ENCODE data around the gene KAZALD1. TPM values are rescaled to one million over a fixed set of nuclear protein-coding genes. Genes with fewer than 3 reads are reported as not detected.

KAZALD1 gene
- total RNA-seq, 1 experiment from 2014 or later = 12.5 TPM

- H3K36me3 ChIP-seq (ENCODE audit: insufficient read depth, low read length, poor library complexity, severe bottlenecking) = no peaks in the 10 kb centered on the region
- CTCF ChIA-PET = interaction anchor here (0.8 to 1.0 kb wide), 4 partner anchors 10 to 123 kb away, joined by 3 to 11 read pairs (median 6); partner anchors contain the start of genes PDZD7 and SFXN3
- no peaks in the 10 kb centered on the region for H3K9me3 ChIP-seq (ENCODE audit: low read depth, low read length, poor library complexity, severe bottlenecking)
- peak; percentile 88 for DNase-seq (ENCODE audit: low spot score)
- H3K4me1 ChIP-seq (ENCODE audit: insufficient read depth, low read length, poor library complexity, severe bottlenecking) = no peaks in the 10 kb centered on the region
- POLR2A ChIA-PET (ENCODE audit: low non-redundant PET) = no interaction called here
- peak; percentile 92 for TF ChIP-seq CTCF (conservative IDR thresholded peaks at IDR 0.05; ENCODE audit: low read depth, low read length)
- no peak for TF ChIP-seq EZH2 (IDR thresholded peaks at IDR 0.05; ENCODE audit: borderline replicate concordance, low read depth, low read length, poor library complexity, severe bottlenecking)
- no peak overlapping the region for H3K4me3 ChIP-seq (ENCODE audit: low read depth, low read length, poor library complexity, severe bottlenecking)
- H3K27ac ChIP-seq (ENCODE audit: low read depth, low read length, poor library complexity, severe bottlenecking) = no peak overlapping the region
- no peaks in the 10 kb centered on the region for H3K27me3 ChIP-seq (replicated peaks; ENCODE audit: insufficient read depth, low read depth, low read length, poor library complexity)
- BruUV-seq (replicated peaks) = no TSS peak
- intact Hi-C loops (cut with micrococcal nuclease; ENCODE audit: unreplicated experiment) = no loop called here
These were observed 43.0 kb upstream of the KAZALD1 start for GRCh38 chr10:101018600-101019439.

GRCh38 chr10:101019440-101019703 lies 42.4 kb upstream of the KAZALD1 start:
- no TSS peak for BruUV-seq (replicated peaks)

GRCh38 chr10:101020427-101021075 lies 41.2 kb upstream of the KAZALD1 start:
- Histone ChIP-seq H3K4me3 (ENCODE audit: low read depth, low read length, poor library complexity, severe bottlenecking) (no peak overlapping the region), H3K4me1 (ENCODE audit: insufficient read depth, low read length, poor library complexity, severe bottlenecking) (no peaks in the 10 kb centered on the region), H3K36me3 (ENCODE audit: insufficient read depth, low read length, poor library complexity, severe bottlenecking) (no peaks in the 10 kb centered on the region), H3K9me3 (ENCODE audit: low read depth, low read length, poor library complexity, severe bottlenecking) (no peaks in the 10 kb centered on the region), H3K27me3 (replicated peaks; ENCODE audit: insufficient read depth, low read depth, low read length, poor library complexity) (no peaks in the 10 kb centered on the region), H3K27ac (ENCODE audit: low read depth, low read length, poor library complexity, severe bottlenecking) (no peak overlapping the region)
- intact Hi-C loops (cut with micrococcal nuclease; ENCODE audit: unreplicated experiment) = no loop called here
- POLR2A ChIA-PET (ENCODE audit: low non-redundant PET) = no interaction called here
- no peak for DNase-seq (ENCODE audit: low spot score)
- no TSS peak for BruUV-seq (replicated peaks)
- TF ChIP-seq EZH2 (IDR thresholded peaks at IDR 0.05; ENCODE audit: borderline replicate concordance, low read depth, low read length, poor library complexity, severe bottlenecking) = no peak
- CTCF ChIA-PET = interaction anchor here (0.6 kb wide), 1 partner anchor 21 kb away, joined by 4 read pairs; no protein-coding TSS in a partner anchor

More at GRCh38 chr10:101019440-101019703, 42.4 kb upstream of the KAZALD1 start:
- Histone ChIP-seq H3K4me1 (ENCODE audit: insufficient read depth, low read length, poor library complexity, severe bottlenecking) (no peaks in the 10 kb centered on the region), H3K4me3 (ENCODE audit: low read depth, low read length, poor library complexity, severe bottlenecking) (no peak overlapping the region), H3K36me3 (ENCODE audit: insufficient read depth, low read length, poor library complexity, severe bottlenecking) (no peaks in the 10 kb centered on the region), H3K27me3 (replicated peaks; ENCODE audit: insufficient read depth, low read depth, low read length, poor library complexity) (no peaks in the 10 kb centered on the region), H3K9me3 (ENCODE audit: low read depth, low read length, poor library complexity, severe bottlenecking) (no peaks in the 10 kb centered on the region), H3K27ac (ENCODE audit: low read depth, low read length, poor library complexity, severe bottlenecking) (no peak overlapping the region)
- ChIA-PET POLR2A (ENCODE audit: low non-redundant PET) (no interaction called here), CTCF (interaction anchor here (0.8 to 1.0 kb wide), 4 partner anchors 10 to 123 kb away, joined by 3 to 11 read pairs (median 6); partner anchors contain the start of genes PDZD7 and SFXN3)
- DNase-seq (ENCODE audit: low spot score) = no peak
- TF ChIP-seq EZH2 (IDR thresholded peaks at IDR 0.05; ENCODE audit: borderline replicate concordance, low read depth, low read length, poor library complexity, severe bottlenecking) (no peak), CTCF (conservative IDR thresholded peaks at IDR 0.05; ENCODE audit: low read depth, low read length) (no peak)
- intact Hi-C loops (cut with micrococcal nuclease; ENCODE audit: unreplicated experiment) = no loop called here

All from A673 (cell line).